Upper lobe of left lung (tissue), 6 donors: ENCODE measurements around the gene MKKS. TPM values are rescaled to one million over a fixed set of nuclear protein-coding genes. Genes with fewer than 3 reads are reported as not detected.

Experiments used
- ATAC-seq, 2 donors: fragments of 200-7000 bp; cut with Tn5 transposase; one replicate each; pipeline ENCODE4 v1.9.1; 2022; ENCODE audit warnings: mild to moderate bottlenecking in 2 of 2, moderate library complexity in 2 of 2; ENCODE audit not compliant: low FRiP score in 2 of 2
- DNase-seq, 2 donors: peaks; one replicate each; pipeline ENCODE4 v3.0.0-alpha.2; 2019 to 2020
- H3K27ac ChIP-seq, 4 donors: fragments of 200-600 bp; sonication (generic); one replicate each; pipeline ENCODE4 v1.5.1; 2016 to 2019
- H3K27me3 ChIP-seq, 4 donors: fragments of 200-600 bp; sonication (generic); one replicate each; pipeline ENCODE4 v1.5.1; 2017 to 2019
- H3K36me3 ChIP-seq, 4 donors: fragments of 200-600 bp; sonication (generic); one replicate each; pipeline ENCODE4 v1.5.1; 2016 to 2019
- H3K4me1 ChIP-seq, 4 donors: fragments of 200-600 bp; sonication (generic); one replicate each; pipeline ENCODE4 v1.5.1; 2018 to 2019
- H3K4me3 ChIP-seq, 4 donors: fragments of 200-600 bp; sonication (generic); one replicate each; pipeline ENCODE4 v1.5.1; 2017 to 2019; ENCODE audit warnings: mild to moderate bottlenecking in 2 of 4, moderate library complexity in 1 of 4
- H3K9me3 ChIP-seq, 4 donors: fragments of 200-600 bp; sonication (generic); one replicate each; pipeline ENCODE4 v1.5.1; 2018 to 2019
- CTCF ChIP-seq, 6 experiments: fragments of 450-650 bp in 4 of 6; fragments of 200-600 bp in 2 of 6; sonication (generic) in 2 of 6; IDR thresholded peaks; one replicate each; pipeline ENCODE4 v1.5.1; 2016 to 2019; ENCODE audit warnings: antibody characterized with exemption in 6 of 6
- EP300 ChIP-seq, 4 donors: sonication (generic); formaldehyde crosslinking; IDR thresholded peaks; one replicate each; pipeline ENCODE4 v1.5.1; 2017; ENCODE audit warnings: antibody characterized with exemption in 4 of 4, control low read depth in 2 of 4
- POLR2A ChIP-seq, 4 donors: fragments of 450-650 bp; IDR thresholded peaks; one replicate each; pipeline ENCODE4 v1.5.1; 2016 to 2017; ENCODE audit warnings: antibody characterized with exemption in 4 of 4, mild to moderate bottlenecking in 2 of 4
- POLR2AphosphoS5 ChIP-seq, 2 donors: sonication (generic); formaldehyde crosslinking; IDR thresholded peaks; one replicate each; pipeline ENCODE4 v1.5.1; 2017; ENCODE audit warnings: antibody characterized with exemption in 2 of 2
- WGBS, 2 donors: methylation state at CpG; one replicate each; pipeline ENCODE4 v1.1.5; 2017 to 2018; 5-methylcytosine and 5-hydroxymethylcytosine counted together
- total RNA-seq, 6 donors: library from RNA; depleted of rRNA in 4 of 6; stranded (reverse); fragments of >200 nt in 4 of 6; gene quantifications; one replicate each; pipeline versions ENCODE4 v1.1.0 to v1.2.1, GENCODE V29; 2016 to 2021
- donor health status: DM: no; HTN: no; CAD: no; lungs with moderate emphysema.
- donor health status: DM: no; HTN: yes; CAD: no; lungs with severe emphysema.

The MKKS gene
- total RNA-seq, 6 donors from 2014 or later: 3.1 to 19.3 (median 11.8) TPM

GRCh38 chr20:10357974-10358373 lies 76.0 kb downstream of the MKKS start:
- no peak overlapping the region for H3K27ac ChIP-seq
- H3K27me3 ChIP-seq: no peaks in the 10 kb centered on the region
- H3K36me3 ChIP-seq: no peaks in the 10 kb centered on the region
- no peak overlapping the region for H3K4me3 ChIP-seq
- DNase-seq (no peak), ATAC-seq (no peak)
- no peaks in the 10 kb centered on the region for H3K4me1 ChIP-seq
- no peaks in the 10 kb centered on the region for H3K9me3 ChIP-seq
- peak in 1 of 6 experiments; percentile 19 for TF ChIP-seq CTCF (IDR thresholded peaks at IDR 0.05)
- TF ChIP-seq POLR2AphosphoS5 (IDR thresholded peaks at IDR 0.05): no peak
- TF ChIP-seq EP300 (IDR thresholded peaks at IDR 0.05): no peak

- DNase-seq (no peak), ATAC-seq (no peak)
- TF ChIP-seq POLR2A (IDR thresholded peaks at IDR 0.05): no peak
- TF ChIP-seq POLR2AphosphoS5 (IDR thresholded peaks at IDR 0.05): no peak
- no peak for TF ChIP-seq CTCF (IDR thresholded peaks at IDR 0.05)
- TF ChIP-seq EP300 (IDR thresholded peaks at IDR 0.05): no peak
- no peaks in the 10 kb centered on the region for H3K9me3 ChIP-seq
- no peaks in the 10 kb centered on the region for H3K27me3 ChIP-seq
- H3K27ac ChIP-seq: no peak overlapping the region
- 60 to 77% methylated on average over 8 of the region's 8 CpGs for WGBS, 2 donors
- no peak overlapping the region for H3K4me3 ChIP-seq
- no peaks in the 10 kb centered on the region for H3K4me1 ChIP-seq
- no peaks in the 10 kb centered on the region for H3K36me3 ChIP-seq
Measured at GRCh38 chr20:10357061-10357708, 76.8 kb downstream of the MKKS start.

- ATAC-seq: no peak
- WGBS, 2 donors: 86 to 95% methylated on average over 1 of the region's 1 CpG
Measured at GRCh38 chr20:10356628-10357027, 77.4 kb downstream of the MKKS start.

DNA sequence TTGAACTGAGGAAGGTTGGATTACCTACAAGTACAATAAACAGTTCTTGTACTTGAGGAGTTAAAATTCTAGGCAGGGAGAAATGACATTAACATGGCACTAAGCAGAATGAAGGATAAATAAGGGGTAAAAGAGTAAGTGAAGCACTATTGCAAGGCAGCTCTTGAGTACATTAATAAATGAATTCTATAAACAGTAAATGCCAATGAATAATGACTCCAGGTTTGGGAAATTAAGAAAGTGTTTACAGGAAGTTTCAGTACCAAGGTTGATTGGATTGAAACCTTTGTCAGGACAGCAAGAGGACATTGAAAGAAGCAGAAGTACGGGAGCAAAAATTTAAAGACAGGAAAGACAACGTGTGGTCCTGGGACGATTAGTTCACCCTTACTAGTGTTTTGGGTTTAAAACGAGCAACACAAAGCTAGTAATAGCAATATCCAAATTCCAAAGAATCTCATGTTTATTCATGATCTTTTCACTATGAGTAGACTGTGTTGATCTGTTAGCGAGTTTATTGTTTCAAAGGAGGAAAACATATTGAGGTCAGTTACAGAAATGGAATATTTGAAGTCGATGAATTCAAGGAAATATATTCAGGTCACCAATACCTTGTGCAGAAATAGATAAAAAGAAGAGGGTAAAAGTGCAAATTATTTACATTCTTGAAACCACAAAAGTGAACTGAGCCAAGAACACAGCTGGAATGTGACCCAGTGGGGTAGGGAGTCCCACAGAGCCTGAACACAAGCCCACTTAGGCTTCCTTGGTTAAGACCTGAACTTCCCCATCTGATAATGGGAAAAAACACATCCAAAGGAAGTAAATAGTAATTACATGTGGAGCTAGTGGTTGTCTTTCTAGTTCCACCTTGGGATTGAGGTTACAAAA lies 80.8 kb downstream of the MKKS start:
- H3K4me3 ChIP-seq: no peak overlapping the region
- no peaks in the 10 kb centered on the region for H3K36me3 ChIP-seq
- WGBS, 2 donors: 27 to 35% methylated on average over 6 of the region's 6 CpGs
- H3K9me3 ChIP-seq: no peaks in the 10 kb centered on the region
- DNase-seq (no peak), ATAC-seq (no peak)
- H3K27me3 ChIP-seq: no peaks in the 10 kb centered on the region
- H3K27ac ChIP-seq: no peak overlapping the region
- no peaks in the 10 kb centered on the region for H3K4me1 ChIP-seq
- TF ChIP-seq EP300 (IDR thresholded peaks at IDR 0.05) (no peak), POLR2A (IDR thresholded peaks at IDR 0.05) (no peak), POLR2AphosphoS5 (IDR thresholded peaks at IDR 0.05) (no peak), CTCF (IDR thresholded peaks at IDR 0.05) (no peak)

More at GRCh38 chr20:10356628-10357027, 77.4 kb downstream of the MKKS start:
- Histone ChIP-seq H3K4me1 (no peaks in the 10 kb centered on the region), H3K27me3 (no peaks in the 10 kb centered on the region), H3K27ac (no peak overlapping the region), H3K4me3 (no peak overlapping the region), H3K36me3 (no peaks in the 10 kb centered on the region), H3K9me3 (no peaks in the 10 kb centered on the region)
- TF ChIP-seq CTCF (IDR thresholded peaks at IDR 0.05) (no peak), POLR2A (IDR thresholded peaks at IDR 0.05) (no peak), POLR2AphosphoS5 (IDR thresholded peaks at IDR 0.05) (no peak), EP300 (IDR thresholded peaks at IDR 0.05) (no peak)
- DNase-seq: no peak

Other genes with a start within 250 kb of the MKKS start
- 1 to 10 TPM in 2 of 6 donors, under 1 TPM in 1, not detected in 3; 0.79 to 2.2 (median 1.8) TPM for gene SNAP25, start 215.4 kb downstream of the MKKS start, total RNA-seq
- 1 to 10 TPM; 3.2 to 6.0 (median 4.5) TPM for gene SLX4IP, start 1.1 kb upstream of the MKKS start, total RNA-seq
- 10 to 100 TPM; 37.7 to 57.4 (median 47.0) TPM for gene JAG1, start 239.8 kb upstream of the MKKS start, total RNA-seq